ENCODE measurements around the gene CLTC.

Gene CLTC

GRCh38 chr17:59621771-59622170 is 2.1 kb downstream of the CLTC start:
- no peak overlapping the region for H3K27ac ChIP-seq
- TF ChIP-seq CTCF (conservative IDR thresholded peaks at IDR 0.05; ENCODE audit: low read depth), result no peak
- CTCF ChIA-PET, result no interaction called here
- POLR2A ChIA-PET (ENCODE audit: low non-redundant PET), result no interaction called here
- DNase-seq (ENCODE audit: low spot score), result no peak

DNA sequence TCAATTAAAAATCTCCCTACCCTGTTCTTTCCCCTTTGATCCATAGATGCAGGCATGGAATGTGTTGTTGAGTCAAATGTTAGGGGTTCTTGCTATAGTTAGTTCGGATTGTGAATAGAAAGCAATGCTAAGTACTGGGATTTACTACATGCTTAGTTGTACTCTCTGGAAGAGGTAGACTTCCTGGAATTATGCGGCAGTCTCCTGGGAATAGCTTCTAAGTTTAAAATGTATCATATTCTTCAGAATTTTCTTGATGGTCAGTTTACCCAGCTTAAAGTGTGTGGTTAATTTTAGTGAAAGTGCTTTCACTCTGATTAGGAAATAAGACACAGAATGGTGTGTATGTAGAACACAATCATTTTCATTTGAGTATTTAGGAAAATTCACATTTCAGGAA is 3.5 kb downstream of the CLTC start:
- ChIA-PET CTCF (no interaction called here), POLR2A (ENCODE audit: low non-redundant PET) (no interaction called here)
- no peak for DNase-seq (ENCODE audit: low spot score)
- TF ChIP-seq CTCF (conservative IDR thresholded peaks at IDR 0.05; ENCODE audit: low read depth), result no peak
- H3K27ac ChIP-seq, result no peak overlapping the region

- DNase-seq (ENCODE audit: low spot score), result no peak
- ChIA-PET CTCF (interaction anchor here (0.5 to 0.6 kb wide), 2 partner anchors 104 to 148 kb away, joined by 4 to 7 read pairs; no protein-coding TSS in a partner anchor), POLR2A (ENCODE audit: low non-redundant PET) (no interaction called here)
- no peak overlapping the region for H3K27ac ChIP-seq
- TF ChIP-seq CTCF (conservative IDR thresholded peaks at IDR 0.05; ENCODE audit: low read depth), result no peak
Observed at GRCh38 chr17:59626756-59627155, 7.1 kb downstream of the CLTC start.

- no peak overlapping the region for H3K27ac ChIP-seq
- ChIA-PET CTCF (no interaction called here), POLR2A (ENCODE audit: low non-redundant PET) (no interaction called here)
- TF ChIP-seq CTCF (conservative IDR thresholded peaks at IDR 0.05; ENCODE audit: low read depth), result no peak
- DNase-seq (ENCODE audit: low spot score), result no peak
Observed at GRCh38 chr17:59627274-59627673, 7.6 kb downstream of the CLTC start.

DNA sequence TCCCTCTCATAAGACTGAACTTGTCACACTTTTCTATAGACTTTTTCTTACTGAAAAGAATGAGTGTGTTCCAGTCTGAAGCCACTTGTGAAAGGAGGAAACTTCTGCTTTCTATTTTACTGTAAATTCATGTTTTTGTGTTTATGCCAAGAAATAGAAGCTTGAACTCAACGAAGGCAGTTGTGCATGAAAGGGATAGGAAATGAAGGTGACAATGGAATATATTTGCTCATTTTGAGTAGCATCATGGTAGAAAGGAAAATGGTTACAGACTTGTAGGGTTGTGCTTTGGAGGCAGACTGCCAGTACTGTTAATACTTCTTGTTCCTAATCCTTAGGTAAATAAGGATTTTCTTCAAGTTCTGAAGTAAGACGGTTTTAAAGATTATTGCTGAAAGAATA is 8.1 kb downstream of the CLTC start:
- H3K27ac ChIP-seq, result no peak overlapping the region
- CTCF ChIA-PET, result no interaction called here

GRCh38 chr17:59629174-59629573 is 9.5 kb downstream of the CLTC start:
- DNase-seq (ENCODE audit: low spot score), result no peak
- ChIA-PET CTCF (no interaction called here), POLR2A (ENCODE audit: low non-redundant PET) (no interaction called here)
- TF ChIP-seq CTCF (conservative IDR thresholded peaks at IDR 0.05; ENCODE audit: low read depth), result no peak
- no peak overlapping the region for H3K27ac ChIP-seq

More for the DNA sequence above, 8.1 kb downstream of the CLTC start:
- DNase-seq (ENCODE audit: low spot score), result no peak
- no peak for TF ChIP-seq CTCF (conservative IDR thresholded peaks at IDR 0.05; ENCODE audit: low read depth)
- POLR2A ChIA-PET (ENCODE audit: low non-redundant PET), result no interaction called here

- H3K27ac ChIP-seq, result no peak overlapping the region
- no peak for TF ChIP-seq CTCF (conservative IDR thresholded peaks at IDR 0.05; ENCODE audit: low read depth)
- POLR2A ChIA-PET (ENCODE audit: low non-redundant PET), result interaction anchor here (0.6 kb wide), 1 partner anchor 11 kb away, joined by 3 read pairs; the partner anchor contains the start of gene CLTC
- CTCF ChIA-PET, result no interaction called here
- DNase-seq (ENCODE audit: low spot score), result no peak
Observed at GRCh38 chr17:59631276-59631675, 11.6 kb downstream of the CLTC start.

All from RWPE1 (cell line).